Stimulated activated CD8-positive, alpha-beta memory T cell treated with anti-CD3 and anti-CD28 coated beads, Interleukin-12 subunit alpha, Interleukin-12 subunit beta, amount 100 ng/mL, for 1 hour (primary cell): ENCODE data around the gene PODN.

Experiments used
- DNase-seq: peaks from one replicate; pipeline ENCODE4 v3.0.0-alpha.2; 2020; ENCODE audit warnings: low read depth

Gene PODN

GRCh38 chr1:53074313-53075154 is 12.5 kb downstream of the PODN start:
- no peak for DNase-seq

GRCh38 chr1:53075206-53075605 is 13.2 kb downstream of the PODN start:
- no peak for DNase-seq

- DNase-seq: no peak
Measured at GRCh38 chr1:53075761-53076163, 13.7 kb downstream of the PODN start.

GRCh38 chr1:53076165-53076564 is 14.2 kb downstream of the PODN start:
- DNase-seq: no peak

- no peak for DNase-seq
Measured at GRCh38 chr1:53076721-53077598, 14.9 kb downstream of the PODN start.

GRCh38 chr1:53077599-53077965 is 15.6 kb downstream of the PODN start:
- DNase-seq: no peak

GRCh38 chr1:53078333-53079101 is 16.5 kb downstream of the PODN start:
- no peak for DNase-seq

- no peak for DNase-seq
Measured at GRCh38 chr1:53079251-53079650, 17.2 kb downstream of the PODN start.

- DNase-seq: no peak
Measured at GRCh38 chr1:53080041-53080440, 18.0 kb downstream of the PODN start.

GRCh38 chr1:53080769-53081168 is 18.8 kb downstream of the PODN start:
- no peak for DNase-seq

- DNase-seq: no peak
Measured at GRCh38 chr1:53081384-53082066, 19.5 kb downstream of the PODN start.

- no peak for DNase-seq
Measured at GRCh38 chr1:53082826-53083455, 20.9 kb downstream of the PODN start.

- DNase-seq: no peak
Measured at GRCh38 chr1:53083636-53084588, 21.9 kb downstream of the PODN start.

- DNase-seq: no peak
Measured at GRCh38 chr1:53084589-53084971, 22.6 kb downstream of the PODN start.

- DNase-seq: no peak
Measured at GRCh38 chr1:53085405-53085804, 23.4 kb downstream of the PODN start.

- no peak for DNase-seq
Measured at GRCh38 chr1:53086491-53087070, 24.6 kb downstream of the PODN start.

- no peak for DNase-seq
Measured at GRCh38 chr1:53087332-53088285, 25.6 kb downstream of the PODN start.

- DNase-seq: no peak
Measured at GRCh38 chr1:53088616-53089300, 26.7 kb downstream of the PODN start.
